Measurements from ENCODE around the gene PCLO. TPM values are rescaled to one million over a fixed set of nuclear protein-coding genes. Genes with fewer than 3 reads are reported as not detected.
"Not testable (repeated sequence)": the region's sequence is repeated elsewhere in the genome, so short reads cannot be mapped to it uniquely, and the experiment has no call there.

The PCLO gene
- polyA plus RNA-seq, 3 donors: 8.9 to 10.8 (median 10.0) TPM

GRCh38 chr7:82715344-82715743, 447.3 kb downstream of the PCLO start:
- DNase-seq (ENCODE audit: extremely low read depth in 1 of 11, low read depth in 9 of 11, low spot score in 4 of 11): no peak

DNA sequence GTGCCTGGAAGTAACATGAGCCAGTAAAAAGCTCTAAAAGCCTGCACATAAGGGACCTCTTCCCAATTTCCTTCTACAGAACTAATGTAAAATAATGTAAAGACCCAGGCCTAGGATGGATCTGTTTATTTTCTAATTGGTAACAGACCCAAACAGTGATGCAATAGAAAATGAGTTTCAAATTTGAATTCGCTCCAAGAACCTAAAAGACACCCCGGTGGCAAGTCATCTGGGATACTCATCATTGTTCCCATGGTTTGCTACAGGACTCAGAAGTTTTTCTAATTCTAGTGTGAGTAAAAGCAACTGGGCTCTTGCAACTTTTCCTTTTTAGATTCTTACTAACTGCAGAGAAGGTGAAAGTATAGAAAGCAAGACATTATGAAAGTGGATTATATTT, 447.8 kb downstream of the PCLO start:
- DNase-seq (ENCODE audit: extremely low read depth in 1 of 11, low read depth in 9 of 11, low spot score in 4 of 11): no peak

GRCh38 chr7:82713506-82713905, 449.2 kb downstream of the PCLO start:
- DNase-seq (ENCODE audit: extremely low read depth in 1 of 11, low read depth in 9 of 11, low spot score in 4 of 11): no peak

DNA sequence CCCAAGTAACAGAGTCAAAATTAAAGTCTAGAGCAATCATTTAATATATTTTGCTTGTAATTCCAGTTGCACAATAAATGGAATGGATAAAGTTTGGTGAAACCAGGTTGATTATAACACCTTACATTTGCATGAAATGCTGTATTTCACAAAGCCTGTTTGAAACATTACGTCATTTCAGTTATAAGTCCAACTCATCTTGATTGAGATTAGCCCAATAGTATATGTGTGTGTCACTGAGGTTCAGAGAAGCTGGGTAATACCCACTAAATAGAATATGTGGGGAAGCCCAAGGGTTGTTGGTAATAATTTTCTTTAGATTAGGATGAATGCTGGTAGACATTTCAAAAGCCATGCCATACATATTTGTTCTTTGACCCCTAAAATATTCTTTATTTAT, 456.3 kb downstream of the PCLO start:
- DNase-seq (ENCODE audit: extremely low read depth in 1 of 11, low read depth in 9 of 11, low spot score in 4 of 11): not testable (repeated sequence)

GRCh38 chr7:82705517-82706260, 457.0 kb downstream of the PCLO start:
- DNase-seq (ENCODE audit: extremely low read depth in 1 of 11, low read depth in 9 of 11, low spot score in 4 of 11): no peak

DNA sequence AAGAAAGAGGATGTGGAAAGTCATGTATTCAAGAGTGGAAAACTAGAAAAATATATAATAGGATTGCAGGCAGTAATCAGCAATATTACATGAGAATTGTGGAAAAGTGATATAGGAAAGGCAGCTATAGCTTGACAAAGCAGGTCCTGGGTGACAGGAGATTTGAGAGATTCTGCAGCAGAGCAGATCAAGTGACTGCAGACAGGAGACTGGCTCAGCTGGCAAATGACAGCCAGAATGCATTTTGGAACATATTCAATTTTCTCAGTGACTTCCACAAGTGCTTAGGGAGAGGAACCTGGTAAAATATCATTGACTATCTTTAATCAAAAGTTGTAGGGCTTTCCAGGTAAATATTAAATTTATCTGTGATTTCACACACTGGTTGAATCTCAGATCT, 458.6 kb downstream of the PCLO start:
- DNase-seq (ENCODE audit: extremely low read depth in 1 of 11, low read depth in 9 of 11, low spot score in 4 of 11): no peak
